GM21737 (cell line): ENCODE results near the gene TP63.

ENCODE experiments used
- ATAC-seq: cut with Tn5 transposase; IDR thresholded peaks from one replicate; pipeline ENCODE4 v1.9.1; 2021; ENCODE audit warnings: mild to moderate bottlenecking, moderate library complexity; ENCODE audit not compliant: unreplicated experiment

Gene TP63

DNA sequence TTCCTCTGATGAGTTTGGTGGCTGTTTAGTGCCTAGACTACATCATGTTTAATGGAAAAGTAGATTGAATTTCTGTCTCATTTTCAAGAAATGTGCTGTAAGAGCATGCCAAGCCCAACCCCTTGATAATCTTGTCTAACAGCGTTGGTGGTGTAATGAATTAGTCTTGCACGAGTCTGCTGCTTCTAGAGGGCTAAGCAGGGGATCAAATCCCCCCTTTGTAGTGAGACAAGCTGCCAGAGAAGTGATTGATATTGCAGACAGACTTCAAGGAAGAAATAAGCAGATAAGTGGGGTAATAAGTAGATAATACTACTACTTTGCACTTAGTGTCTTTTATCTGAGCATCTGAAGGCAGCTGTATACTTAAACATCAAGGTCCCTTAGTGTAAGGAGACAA, 141.4 kb downstream of the TP63 start:
- ATAC-seq = no peak

DNA sequence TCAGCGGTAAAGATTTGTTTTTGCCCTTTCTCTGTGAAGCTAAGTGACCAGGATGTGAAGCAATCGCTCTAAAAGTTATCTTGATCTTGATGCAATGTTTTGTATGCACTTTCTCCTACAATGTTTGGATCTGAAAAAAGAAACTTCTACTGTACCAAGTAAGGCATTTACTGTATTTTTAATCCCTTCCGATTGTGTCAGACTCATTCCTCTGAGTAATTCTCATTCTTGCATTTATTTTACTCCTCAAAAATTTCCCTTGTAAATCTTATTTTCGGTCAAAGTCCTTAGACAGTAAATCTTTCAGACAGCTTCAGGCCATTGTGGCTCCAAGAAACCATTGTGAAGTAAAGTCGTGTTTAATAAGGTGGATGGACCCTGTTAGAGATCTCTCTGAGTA, 141.9 kb downstream of the TP63 start:
- ATAC-seq = no peak

DNA sequence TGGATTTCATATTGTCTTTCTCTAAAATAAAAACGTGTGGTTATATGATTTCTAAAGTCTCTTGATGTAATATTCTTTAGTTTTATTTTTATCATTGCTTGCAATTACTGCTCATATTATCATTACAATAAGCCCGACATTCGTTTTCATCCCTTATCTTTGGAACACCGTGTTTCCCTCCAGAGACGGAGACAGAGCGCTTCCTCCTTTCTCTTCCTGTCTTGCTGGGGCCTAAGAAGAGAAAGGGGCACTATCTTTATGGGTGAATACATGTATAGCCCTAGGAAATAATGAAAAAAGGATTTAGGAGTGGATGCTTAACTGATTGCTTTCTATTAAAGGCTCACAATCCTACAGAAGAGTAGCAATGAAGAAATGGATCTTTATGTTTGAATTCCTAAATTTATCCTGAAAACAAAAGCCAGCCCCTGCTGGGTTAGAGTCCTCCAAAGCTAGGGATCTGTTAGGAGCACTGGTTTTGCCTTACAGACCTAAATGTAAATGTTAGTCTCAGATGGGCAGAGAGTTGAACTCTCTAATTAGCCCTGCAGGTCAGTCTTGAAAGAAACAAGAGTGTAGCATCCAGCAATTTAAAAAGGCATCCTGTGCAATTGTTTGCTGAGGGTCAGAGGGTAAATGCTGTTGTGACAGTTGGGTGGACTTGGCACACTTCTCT, 145.1 kb downstream of the TP63 start:
- ATAC-seq = no peak

DNA sequence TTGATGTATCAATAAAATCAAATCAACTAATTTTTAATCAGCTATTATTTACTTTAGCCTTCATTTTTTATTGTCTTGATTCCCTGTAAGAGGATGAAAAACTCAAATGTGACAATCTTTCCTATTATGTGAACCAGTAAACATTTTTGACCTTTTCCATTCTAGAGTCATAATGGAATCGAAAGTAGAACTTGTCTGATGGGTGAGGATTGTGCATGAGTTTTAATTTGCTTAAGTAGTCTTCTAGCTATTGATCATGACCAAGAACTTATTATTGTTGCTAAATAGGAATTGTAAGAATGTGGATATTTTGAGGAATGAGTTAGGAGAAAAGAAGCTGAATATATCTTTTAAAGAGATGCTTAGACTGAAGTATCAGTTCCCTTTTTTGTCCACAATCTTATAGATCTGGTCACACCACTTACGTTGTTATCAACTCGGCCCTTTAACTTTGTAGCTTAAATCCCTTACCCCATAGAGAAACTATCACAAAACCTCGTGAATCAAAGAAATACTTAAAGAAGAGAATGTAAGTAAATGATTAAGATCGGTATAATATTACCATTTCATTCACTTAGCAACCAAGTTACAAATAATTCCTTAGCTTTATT, 147.3 kb downstream of the TP63 start:
- ATAC-seq = no peak

DNA sequence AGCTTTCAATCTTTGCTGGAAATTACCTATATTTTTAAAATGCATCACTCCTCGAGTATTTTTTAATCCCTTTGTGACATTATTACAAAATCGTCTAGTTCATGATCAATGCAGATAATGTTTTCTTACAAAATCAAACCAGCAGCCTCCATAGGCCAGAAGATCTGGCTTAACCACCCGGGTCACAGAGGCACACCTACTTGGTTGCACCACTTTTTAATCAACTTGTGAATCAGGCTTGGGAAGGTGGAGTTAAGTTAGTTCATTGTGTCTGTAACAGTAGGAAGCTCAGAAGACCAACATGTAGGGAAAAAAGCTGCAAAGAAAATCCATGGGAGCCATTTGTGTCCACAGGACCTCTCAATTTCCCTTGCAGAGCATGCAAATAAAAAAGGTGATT, 148.0 kb downstream of the TP63 start:
- no peak for ATAC-seq

DNA sequence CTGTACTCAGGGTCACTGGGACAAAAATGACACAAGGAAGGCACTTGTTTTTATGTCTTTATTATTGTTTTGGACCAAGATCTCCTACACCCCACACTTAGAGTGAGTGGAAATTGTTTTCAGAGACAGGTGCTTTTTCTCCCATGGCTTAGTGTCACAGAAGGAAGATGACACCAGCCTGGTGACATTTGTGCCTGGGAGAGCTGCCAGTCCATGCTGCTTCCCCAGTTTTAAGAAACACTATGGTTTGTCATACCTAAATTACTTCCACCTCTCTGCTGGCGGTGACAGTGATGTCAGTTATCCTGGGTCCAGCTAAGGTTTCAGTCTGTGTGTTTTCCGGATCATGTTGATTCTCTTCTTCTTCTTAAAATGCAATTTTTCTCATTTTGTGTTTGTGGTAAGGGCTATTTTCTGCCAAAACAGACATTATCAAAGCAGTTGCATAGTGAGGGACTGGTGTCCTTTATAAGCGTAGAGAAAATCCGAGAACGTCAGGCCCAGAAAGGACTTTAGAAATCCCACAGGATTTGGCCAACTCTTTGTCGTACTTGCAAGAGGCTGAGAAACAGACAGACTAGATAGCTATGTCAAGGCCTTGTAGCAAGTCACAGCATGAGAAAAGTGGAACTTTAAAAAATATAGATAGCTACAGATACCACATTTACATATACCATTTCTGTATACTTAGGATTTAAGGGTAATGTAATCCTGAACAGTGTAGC, 149.5 kb downstream of the TP63 start:
- no peak for ATAC-seq

DNA sequence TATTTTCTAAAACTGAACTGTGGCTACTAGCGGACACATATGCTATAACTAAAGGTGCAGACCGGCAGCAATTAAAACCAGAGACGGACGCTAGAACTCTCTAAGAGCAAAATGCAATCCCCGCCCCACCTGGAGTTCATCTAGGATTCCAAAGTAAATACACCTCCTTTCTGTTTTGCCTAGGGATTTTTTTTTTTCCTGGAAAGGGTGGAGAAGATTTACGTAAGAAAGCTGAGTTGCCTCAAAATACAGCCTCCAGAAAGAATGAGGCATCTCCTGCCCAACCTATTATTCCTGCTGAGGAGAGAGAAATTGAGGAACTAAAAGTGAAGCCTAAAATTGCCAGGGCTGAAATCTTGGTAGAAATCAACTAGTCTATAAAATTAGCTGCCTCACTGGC, 150.2 kb downstream of the TP63 start:
- ATAC-seq = no peak

DNA sequence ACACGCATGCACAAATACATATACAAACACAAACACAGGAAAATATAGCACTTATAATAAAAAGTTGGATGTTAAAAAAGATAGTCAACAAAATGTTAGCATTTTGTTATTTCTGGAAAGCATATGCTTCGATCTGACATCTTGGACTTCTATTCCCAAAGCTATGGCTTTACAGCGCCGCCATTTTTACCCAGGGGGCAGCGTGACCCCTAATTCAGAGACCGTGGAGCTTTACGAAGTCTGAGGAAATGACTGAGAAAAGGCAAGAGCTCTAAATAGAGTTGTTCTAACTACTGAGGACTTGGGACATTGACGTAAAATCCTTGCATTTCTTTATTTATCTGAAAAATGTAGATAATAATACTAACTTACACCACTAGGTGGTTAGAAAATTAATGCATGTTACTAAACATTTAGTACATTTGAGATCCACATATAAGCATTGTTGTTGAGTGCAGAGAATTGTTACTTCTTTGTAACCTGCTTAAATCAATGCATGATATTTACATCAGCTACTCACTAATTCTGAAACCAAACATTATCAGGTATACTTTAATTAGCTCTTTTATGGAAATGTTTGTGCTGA, 155.4 kb downstream of the TP63 start:
- ATAC-seq = no peak

DNA sequence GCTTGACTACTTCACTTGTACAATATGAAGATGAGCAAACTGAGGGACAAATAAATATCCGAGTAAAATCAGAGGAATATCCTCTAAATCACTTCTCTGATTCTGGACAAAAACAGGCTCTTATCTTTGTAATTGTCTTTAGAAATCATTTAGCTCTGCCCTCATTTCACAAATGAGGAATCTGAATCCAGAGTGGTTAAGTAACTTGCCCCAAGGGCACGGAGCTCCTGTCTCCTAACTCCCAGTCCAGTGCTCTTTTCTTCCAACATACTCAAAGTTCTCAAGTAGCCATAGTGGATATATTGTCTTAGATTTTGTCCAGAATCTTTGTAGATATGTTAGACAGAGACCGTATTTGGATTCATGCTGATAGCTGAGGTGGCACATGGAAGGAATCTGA, 156.0 kb downstream of the TP63 start:
- ATAC-seq = no peak

DNA sequence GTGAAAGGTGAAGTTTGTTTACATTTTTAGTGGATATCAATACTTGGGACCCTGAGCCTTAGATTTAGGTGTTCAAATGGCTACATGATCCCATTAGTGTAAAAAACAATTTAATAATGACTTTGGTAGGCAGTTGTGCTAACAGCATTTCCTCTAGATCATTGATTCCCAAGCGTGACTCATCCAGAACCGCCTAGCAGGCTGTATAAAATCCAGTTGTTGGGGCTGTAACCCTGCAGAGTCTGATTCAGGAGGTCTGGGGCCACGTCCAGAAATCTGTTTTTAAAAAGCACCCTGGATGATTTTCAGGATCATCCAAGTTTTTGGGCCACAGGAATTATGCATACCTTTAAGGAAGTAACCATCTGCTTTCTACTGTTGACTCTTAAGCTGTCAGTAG, 156.4 kb downstream of the TP63 start:
- no peak for ATAC-seq

DNA sequence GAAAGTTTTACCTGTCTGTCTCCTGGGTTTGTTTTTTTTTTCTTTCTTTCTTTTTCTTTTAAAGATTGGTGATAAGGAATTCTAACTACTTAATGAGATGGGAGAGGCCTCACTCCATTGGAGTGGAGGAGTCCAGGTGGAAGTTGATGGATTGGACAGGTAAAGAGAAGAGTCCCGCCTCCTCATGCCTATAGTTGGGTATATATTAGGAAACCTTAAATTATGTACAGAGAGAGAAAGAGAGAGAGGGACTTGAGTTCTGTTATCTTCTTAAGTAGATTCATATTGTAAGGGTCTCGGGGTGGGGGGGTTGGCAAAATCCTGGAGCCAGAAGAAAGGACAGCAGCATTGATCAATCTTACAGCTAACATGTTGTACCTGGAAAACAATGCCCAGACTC, 158.2 kb downstream of the TP63 start:
- ATAC-seq = no peak

DNA sequence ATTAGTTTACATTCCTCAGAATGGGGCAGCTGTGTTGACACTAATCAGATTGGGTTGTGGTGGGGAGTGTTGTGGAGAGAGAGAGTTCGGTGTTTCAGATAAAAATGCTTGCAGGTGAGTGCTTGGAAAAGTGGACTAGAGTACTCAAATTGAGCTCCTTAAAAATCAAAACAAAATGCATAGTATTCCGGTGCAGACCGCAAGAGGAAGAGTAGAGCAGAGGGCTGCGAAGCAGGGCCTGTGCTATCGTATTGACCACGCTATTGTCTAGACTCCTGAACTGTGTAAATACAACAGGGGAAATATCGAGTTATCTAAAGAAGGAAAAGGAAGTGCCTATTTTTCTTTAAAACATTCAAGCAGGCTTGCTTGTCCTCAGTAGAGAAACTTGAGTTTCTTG, 159.5 kb downstream of the TP63 start:
- ATAC-seq = no peak

DNA sequence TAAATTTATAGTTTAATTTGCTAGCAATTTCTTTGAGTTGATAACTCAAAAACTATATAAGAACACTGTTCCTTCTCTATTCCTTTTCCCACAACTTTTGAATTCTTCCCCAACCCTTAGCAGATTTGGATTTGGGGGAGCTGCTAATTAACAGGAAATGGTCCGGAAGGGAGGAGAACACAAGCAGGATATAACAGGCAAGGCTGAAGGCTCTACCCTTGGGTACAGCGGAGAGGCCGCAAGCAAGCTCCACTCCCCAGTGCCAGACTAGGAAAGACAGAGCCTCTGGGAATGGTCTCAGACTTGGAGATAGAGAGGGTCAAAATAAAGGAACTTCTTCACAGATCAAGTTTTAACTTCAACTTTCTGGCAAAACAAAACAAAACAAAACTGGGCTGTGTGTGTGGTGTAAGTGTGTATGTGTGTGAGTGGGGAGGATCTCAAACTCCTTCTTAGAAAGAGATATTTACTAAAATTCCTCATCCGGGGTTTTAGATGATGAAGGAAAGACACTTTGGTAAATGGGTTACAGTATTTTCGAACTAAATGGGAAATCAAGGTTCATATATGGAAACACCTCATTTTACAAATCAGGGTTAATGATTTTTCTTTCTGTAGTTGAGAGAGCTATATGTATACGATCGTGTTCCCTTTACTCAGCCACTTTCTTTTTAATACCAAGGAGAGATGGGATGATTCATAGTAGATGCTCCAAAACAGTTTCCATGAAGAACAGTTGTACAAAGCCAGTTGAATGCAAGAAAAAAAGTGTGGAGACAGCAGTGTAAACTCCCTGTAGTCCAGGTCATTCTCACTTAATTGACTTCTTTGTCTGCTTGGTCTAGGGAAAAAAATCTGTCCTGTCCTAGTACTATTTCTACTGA, 161.1 kb downstream of the TP63 start:
- no peak for ATAC-seq

DNA sequence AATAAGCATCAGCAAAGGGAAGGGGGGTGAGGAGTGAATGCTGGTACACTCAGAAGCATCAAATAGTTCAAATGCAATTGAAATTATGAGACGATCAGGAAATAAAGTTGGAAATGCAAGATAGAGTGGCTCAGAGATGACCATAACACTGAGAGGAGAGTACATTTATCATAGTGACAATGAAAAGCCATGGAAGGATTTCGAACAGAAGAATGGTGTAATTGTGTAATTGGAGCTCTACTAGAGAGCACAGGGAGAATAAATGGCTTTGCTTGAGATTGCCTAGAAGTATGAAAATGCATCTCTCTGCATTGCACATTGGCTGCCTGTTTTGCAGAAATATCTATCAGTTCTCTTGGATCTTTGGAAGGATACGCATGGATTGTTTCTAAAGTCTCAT, 163.3 kb downstream of the TP63 start:
- no peak for ATAC-seq

DNA sequence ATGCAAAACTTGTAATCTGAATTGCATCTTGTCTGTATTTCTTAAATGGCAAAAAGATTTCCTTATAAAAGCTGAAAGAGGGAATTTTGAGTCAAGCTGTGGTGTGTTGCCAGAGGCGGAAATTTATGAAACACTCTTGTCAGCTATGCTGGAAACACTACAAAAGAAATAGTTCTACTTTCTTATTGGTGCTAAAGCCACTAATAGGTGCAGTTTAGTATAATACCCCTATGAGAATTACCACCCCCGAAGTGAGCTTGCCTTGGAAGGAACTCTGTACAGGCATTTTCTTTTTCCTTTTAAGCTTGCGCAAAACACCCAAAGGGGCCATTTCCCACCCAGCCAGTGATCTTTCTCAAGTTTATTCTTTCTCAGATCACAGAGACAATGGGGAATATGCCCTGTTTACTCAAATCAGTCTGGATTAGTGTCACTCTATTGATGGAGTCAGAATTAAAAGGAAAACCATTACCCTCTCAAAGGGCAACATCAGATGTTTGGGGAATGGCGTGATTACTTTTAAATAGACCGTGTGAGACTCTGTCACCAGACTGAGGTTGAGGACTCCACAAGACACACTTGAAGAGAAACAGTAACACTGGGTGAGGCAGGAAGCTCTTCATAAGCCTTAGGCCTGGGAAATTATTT, 166.0 kb downstream of the TP63 start:
- no peak for ATAC-seq

DNA sequence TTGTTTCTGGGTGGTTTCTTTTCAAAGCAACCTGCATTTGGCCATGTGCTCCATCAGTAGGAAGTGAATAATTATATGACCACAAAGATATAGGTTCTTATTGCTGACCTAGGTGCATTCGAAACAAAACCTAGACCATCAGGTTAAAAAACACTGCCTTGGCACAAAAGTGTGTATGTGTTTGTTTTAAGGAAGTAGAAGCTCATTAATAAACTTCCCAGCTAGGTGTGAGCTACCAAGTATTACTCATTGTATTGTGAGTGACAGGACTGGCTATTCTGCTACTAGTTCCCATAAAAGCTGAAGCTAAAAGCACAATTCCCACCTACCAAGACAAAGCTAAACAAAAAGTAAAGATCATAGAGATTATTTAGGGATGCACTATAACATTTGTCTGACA, 168.2 kb downstream of the TP63 start:
- no peak for ATAC-seq

DNA sequence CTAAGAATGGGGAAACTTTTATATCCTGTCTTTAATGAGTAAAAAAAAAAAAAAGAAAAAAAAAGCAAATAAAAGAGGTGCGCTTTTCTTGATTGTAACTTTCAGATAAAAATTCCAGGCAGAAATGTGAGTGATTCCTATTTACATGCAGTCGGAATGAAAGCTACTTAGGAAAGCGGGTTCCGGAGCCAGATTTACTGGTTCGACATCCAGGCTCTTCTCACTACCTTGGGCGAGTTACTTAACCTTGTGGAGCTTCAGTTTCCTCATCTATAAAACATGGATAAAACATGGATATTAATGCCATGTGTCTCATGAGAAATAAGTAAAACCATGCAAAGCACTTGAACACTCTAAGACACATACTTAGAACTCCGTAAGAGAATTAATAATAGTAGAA, 169.2 kb downstream of the TP63 start:
- ATAC-seq = no peak

DNA sequence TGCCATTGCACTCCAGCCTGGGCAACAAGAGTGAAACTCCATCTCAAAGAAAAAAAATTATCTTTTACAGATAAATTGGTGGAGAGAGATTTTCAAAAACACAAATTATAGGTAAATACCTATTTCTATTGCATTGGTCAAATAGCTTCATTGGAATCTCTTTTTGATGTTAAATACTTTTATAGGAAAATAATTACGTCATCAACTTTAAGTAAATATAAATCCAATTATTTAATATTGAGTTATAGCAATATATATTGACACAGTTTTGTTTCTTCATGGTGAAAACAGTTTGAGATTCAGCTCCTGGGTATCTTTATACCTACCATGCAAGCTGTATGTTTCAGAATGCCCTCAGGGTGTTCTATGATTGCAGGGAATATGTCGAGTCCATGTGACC, 172.1 kb downstream of the TP63 start:
- no peak for ATAC-seq

DNA sequence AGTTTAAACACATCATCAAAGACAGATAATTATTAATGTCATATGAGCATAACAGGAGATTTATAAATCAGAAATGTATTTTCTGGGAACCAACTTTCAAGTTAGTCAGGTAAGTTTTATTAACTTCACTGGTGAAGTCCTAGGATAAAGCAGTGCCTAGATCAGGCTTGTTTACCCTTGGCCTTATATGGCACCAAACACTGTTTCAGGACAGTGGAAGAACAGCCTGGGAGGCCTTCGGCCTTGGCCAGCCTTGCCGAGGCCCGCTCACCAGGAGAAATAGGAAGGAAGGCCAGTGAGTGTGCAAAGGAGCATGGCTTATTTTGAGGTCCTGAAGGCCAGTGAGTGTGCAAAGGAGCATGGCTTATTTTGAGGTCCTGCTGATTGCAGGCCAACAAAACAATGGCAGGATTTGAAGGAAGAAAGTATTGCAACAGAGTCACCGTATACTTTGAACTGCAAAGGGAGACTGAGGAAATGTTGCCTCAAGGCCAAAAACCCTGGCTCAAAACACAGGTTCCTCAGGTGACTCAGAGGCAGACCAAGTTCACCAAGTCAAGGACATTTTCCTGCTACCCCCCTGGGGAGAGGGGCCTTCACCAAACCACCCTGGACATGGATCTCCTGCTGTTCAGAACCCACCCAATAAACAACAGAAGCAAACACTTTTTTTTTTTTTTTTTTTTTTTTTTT, 174.3 kb downstream of the TP63 start:
- no peak for ATAC-seq
